Fibroblast of upper back skin (primary cell): ENCODE results near the gene HSD11B2.

ENCODE experiments used
- DNase-seq: peaks from one replicate; pipeline ENCODE4 v3.0.0-alpha.2; 2013

The HSD11B2 gene

DNA sequence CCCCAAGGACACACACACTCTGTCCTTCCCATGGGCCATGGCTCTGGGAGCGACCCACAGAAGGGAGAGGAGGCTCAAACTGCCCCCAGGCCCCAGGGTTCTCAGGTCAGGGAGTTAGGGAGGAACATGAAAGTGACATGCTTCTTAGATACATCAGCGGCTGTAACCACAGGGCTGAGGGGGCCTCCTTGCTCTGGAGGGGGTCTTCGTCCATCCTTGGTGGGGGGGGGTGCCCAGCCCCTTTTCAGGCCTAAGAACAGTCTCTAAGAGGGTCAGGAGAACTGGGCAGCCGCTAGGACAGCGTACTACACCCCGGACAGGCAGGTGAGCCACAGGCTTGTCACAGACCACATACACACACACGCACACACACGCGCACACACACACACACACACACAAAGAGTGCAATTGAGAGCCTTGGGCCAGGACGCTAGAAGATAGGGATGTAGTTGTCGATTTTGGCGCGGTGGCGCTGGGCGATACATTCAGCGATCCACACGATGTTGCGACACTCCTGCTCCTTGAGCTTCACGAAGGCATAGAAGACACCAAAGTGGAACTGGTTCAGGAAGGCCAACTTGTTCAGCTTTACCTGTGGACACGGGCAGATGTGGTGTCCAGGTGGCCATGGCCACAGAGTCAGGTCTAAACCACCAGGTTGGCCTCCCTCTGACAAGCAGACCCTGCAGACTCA is 7.3 kb downstream of the HSD11B2 start:
- DNase-seq = no peak

DNA sequence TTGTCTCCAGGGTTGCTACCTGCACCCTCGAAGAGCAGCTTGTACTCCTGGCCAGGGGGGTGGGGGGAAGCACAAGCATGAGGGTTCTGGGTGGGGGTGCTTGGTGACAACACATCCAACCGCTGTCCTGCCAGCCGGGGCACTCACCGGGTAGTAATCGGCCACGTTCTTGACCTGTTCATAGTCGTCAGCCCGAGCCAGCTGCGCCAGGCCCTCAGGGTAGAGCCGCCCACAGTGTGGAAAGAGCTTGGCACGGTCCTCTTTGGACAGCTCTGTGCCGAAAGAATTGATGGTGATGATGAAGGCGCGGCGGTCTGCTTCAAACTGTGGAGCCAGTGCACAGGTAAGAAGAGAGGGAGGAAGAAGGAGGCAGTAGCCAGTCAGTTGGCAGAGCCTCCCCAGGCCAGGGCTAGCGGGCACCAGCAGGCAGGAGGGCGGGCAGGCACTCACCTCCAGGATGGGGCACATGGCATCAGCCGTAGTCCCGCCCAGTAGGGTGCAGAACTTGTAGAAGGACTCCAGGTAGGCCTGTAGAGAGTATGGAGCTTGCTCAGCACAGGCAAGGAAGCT is 8.0 kb downstream of the HSD11B2 start:
- no peak for DNase-seq

DNA sequence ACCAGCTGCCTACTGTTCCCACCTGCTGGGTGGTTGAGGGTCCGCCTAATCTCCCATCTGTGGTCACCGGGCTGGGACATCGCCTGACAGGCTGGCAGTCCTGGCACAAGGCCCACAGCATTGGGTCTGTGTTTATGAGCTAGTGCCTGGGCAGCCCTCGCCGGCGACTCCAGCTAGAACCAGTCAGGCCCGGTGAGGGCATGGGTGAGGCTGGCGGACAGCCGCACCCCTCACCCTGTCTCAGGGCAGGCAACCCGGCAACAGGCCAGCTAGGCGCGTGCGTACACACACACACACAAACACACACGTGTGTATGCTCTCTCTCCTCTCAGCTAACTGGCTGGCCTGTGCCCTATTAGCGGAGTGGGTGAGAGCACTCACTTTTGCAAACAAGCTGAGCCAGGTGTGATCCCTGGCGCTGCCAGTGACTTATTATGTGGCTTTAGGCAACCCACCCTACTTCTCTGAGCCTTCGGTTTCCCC is 10.4 kb downstream of the HSD11B2 start:
- no peak for DNase-seq

DNA sequence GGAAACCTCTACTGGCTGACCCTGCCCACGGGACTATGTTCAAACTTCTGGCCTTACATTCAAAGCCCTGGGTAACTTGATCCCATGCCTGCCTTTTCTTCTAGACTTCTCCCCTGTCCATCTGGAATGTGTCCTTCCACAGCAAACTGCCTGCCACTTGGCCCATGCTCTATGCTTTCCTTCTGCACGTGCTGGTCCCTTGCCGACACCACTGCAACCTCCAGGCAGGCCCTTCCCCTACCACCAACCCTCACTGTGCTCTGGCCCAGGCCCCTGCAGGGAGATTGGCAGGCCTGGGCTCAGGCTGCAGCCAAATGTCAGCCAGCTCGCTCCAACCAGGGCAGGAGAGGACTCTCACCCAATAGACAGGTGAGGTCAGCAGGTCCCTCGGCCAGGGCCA is 11.0 kb downstream of the HSD11B2 start:
- no peak for DNase-seq

DNA sequence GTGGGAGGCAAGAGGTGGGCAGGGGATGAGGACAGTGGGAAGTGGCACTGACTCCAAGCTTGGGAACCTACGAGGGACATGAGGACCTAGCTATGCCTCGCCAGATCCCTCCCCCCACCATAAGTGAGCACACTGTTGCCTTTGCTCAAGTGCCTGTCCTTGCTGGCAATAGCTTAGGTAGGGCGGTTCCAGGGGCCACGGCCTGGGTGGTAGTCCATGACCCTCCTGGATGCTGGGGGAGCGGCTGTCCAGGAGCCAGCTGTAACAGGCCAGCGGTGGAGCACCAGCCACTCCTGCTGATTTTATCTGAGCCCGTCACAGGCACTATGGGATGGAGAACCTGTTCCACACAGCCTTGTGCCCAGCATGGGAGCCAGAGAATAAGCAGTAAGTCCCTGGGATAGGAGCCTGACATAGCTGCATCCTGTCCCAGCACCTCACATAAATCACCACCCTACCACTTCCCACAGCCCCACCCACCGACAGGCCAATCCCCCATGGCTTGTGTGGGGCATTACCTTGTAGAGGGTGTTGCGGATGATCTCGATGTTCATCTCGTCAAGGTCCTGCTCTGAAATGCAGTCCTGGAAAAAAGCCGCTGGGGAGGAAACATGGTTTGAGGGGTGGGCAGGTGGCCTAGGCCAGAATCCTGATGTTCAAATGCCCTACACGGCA is 11.8 kb downstream of the HSD11B2 start:
- no peak for DNase-seq

DNA sequence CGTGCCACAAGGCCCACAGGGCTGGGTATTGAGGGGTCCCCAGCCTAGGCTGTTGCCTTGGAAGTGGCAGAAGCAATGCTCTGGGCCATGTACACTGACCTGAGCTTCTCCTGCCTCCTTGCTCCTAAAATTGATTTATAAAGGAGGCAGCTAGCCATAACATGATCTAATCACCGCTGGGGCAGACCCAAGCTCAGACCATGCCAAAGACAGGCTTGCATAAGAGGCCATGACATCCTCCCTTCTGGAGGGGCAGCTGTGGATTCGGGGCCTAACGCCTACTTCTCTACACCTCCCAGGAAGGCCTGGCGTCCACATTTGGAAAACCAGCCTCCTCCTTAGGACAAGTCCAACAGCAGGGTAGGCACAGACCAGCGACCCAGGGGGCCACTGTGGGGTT is 12.3 kb downstream of the HSD11B2 start:
- peak; percentile 10 for DNase-seq

DNA sequence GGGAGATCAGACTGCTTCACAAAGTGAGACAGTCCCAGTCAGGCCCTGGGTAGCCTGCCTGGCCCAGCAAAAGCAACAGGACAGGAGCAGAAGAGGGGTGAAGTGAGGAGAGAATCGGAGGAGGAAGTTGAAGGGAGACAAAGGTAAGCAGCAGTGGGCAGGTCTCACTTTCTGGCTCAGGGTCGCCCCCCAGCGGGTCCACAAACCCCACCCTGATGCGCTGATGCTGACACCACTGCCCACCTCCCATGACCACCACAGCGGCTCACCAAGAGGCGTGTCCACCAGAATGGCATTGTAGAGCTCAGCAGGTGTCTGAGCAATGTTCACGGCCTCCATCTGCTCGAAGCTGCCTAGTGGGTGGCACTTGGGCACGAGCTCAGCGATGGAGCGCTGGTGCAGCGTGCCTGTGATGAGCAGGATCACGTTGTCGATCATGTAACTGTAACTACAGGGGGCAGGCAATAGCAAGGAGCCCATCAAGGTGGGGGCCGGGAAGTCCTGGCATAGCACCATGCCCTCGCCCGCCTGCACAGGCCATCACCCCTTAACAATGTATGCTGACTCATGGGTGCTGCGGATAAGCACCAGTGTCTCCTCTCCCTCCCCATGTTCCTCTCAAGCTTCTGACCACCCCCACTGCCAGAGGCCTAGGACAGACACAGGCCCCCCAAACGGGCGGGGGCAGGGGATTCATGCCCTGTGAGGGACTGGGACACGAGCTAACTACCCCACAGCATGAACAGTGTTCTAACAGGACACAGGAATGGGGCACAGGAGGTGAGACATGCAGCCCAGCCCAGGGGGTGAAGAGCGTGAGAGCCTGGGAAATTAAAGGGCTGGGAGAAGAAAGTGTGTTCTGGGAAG is 13.6 kb downstream of the HSD11B2 start:
- DNase-seq = no peak

DNA sequence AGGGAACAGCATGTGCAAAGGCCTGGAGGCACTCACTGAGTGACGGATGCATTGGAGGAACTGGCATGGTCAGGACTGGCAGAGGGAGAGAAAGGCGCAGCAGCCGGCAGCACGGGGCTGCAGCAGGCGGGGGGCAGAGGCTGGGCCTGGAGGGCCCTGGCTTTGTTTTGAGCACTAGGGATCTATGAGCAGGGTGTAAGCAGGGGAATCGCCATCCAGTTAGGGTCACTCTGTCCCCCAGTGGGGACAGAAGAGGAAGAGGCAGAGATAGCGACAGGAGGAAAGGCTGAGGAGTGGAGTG is 14.2 kb downstream of the HSD11B2 start:
- no peak for DNase-seq

DNA sequence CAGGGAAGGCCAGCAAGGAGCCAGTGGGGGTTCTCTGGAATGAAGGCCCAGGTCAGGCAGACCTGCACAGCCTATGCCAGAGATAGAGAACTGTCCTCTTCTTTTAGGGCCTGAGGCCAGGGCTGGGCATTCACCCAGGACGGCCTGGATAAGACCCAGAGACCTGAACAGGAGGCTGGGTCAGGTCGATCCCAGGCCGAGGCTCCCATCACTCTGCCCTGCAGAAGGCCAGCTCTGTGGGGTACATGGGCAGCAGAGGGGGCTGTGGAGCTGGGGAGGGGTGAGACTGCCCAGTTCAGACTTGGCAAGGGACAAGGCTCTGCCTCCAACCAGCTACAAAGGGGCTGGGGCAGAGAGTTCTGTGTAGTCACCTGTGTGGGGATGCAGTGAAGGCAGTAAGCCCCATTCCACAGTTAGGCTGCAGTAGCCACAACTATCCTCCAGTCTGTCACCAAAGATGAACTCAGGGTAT is 14.6 kb downstream of the HSD11B2 start:
- no peak for DNase-seq

DNA sequence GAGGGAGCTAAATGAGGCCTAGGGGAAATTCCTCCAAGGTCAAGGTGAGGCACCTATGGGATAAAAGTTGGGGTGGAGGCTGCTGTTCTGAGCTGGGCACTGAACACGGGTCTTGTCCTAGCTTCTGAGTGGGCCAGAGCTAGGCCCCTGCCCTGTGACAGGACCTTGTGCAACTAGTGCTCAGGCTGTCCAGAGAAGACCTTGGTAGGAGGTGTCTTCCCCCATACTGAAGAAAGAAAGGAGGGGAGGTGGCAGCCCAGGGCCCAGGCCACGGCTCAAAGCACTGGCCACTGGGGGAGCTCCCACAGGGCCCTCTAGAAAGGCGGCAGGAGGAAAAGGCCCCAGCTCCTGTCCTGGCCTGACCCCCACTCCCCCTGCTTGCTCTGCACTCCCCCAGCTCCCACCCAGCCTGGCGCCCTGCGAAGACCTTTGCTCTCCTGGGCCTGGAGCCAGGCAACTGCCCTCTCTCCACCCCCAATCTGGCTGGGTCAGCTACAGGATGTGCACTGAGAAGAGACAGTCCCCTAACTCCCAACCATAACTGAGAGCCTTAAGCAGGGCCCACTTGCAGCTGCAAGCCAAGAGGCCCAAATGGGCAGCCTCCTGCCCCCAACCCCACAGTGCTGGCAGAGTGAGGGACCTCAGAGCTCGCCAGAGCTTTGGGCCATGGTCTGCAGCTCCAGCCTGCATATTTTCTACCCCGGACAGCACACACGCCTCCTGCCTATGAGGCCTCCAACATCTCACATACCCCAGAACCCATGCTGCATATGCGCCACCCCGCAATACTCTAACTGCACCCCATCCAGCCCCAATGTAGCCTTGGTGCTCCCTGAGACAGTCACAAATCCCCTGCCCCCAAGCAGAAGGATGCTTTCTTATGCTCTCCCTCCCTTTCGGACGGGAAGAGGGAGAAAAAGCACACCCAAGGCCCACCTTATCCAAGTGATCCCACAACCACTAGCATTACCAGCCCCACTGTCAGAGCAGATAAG is 15.3 kb downstream of the HSD11B2 start:
- no peak for DNase-seq

DNA sequence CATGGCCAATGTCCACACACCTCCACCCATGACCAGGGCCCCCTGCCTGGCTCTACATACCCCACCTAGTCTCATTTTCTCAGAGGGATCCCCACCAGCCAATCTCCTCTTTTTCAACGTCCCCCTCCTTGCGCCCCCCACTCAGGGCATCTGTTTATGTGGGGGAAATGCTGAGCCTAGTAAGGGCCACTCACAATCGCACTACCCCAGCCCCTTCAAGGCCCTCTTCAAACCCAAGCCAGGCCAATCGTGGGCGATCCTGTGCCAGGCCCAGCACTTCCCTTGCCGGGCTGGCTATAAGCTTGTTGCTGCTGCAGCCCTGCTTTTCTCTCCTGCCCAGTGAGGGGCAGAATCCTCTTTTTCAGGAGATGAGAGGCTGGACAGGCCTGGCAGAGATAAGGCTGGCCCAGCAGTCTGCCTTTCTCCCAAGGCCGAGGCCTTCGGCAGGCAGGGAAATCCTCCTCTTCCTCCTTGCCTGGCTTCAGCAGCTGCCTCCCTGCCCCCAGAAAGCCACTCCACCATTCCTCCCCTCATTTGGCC is 16.1 kb downstream of the HSD11B2 start:
- no peak for DNase-seq

DNA sequence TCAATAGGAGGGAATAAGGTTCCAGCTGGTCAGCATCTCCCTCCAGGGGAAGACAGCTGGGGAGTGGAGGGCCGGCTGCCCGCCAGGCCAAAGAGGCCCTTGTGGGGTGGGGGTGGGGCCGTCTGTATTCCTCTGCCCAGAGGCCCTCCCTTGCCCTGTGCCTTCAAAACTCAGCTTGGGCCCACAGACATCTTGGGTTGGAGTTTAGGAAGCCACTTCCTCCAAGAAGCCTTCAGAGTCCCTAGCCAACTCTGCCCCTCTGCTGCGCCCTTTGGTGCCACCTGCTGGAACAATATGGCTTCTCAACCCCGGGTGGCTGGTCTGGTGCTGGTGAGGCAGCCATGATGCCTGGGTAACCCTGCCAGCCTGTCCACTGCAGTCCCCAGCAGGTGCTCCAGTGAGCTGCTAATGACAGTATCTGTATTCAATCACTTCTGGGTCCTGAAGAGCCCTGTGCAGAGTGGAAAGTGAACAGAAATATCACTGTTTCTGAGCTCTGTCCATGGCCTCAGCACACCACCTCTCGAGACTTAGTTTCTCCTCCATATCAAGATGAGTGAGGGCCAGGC is 16.7 kb downstream of the HSD11B2 start:
- peak; percentile 28 for DNase-seq

DNA sequence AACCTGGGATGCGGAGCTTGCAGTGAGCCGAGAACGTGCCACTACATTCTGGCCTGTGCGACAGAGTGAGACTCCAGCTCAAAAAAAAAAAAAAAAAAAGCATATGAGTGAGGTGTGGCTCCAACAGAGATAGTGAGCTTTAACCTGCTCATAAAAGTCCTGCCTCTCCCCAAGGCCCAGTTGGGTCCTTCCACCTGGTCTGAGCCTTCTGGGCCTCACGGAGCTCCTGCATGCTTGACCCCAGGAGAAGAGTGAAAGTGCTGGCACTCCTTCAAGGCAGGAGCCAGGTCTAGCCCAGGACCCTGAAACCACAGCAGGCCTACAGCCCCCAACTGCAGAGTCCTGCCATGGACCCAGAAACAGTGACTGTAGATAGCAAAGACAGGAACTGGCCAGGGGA is 17.7 kb downstream of the HSD11B2 start:
- DNase-seq = no peak

DNA sequence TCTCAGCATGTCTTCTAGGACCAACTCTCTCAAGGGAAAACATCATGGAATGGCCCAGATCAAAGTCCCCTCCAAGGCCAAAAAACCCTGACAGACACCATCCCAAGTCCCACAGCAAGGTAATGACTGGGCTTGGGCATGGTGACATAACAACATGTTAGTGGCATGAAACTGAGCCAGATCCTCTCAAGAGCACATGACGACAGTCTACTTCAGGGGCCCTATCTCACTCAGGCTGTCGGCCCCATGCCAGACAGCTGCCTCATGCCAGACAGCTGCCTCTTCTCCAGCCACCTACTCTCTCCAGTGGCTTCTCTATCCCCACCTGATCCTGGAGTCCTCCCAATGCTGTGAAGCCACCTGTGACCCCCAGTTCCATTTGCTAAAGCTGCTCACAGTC is 18.4 kb downstream of the HSD11B2 start:
- DNase-seq = no peak

DNA sequence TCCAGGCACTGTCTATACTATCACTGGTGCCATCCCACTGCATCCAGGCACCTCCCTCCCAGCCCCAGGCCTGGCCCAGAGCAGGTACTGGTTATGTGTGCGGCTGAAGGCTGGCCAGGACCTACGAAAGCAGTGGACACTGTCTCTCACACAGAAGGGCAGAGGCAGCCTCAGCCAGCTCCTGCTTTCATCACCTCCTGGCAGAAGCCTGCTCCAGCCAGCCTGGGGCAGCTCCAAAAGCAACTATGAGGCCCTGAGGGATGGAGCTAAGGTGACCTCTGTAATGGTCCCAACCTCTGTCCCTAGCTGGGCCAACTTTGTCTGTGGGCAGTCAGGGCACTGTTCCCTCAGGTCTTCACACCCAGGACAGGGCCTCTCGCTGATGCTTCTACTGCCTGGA is 18.8 kb downstream of the HSD11B2 start:
- DNase-seq = no peak

DNA sequence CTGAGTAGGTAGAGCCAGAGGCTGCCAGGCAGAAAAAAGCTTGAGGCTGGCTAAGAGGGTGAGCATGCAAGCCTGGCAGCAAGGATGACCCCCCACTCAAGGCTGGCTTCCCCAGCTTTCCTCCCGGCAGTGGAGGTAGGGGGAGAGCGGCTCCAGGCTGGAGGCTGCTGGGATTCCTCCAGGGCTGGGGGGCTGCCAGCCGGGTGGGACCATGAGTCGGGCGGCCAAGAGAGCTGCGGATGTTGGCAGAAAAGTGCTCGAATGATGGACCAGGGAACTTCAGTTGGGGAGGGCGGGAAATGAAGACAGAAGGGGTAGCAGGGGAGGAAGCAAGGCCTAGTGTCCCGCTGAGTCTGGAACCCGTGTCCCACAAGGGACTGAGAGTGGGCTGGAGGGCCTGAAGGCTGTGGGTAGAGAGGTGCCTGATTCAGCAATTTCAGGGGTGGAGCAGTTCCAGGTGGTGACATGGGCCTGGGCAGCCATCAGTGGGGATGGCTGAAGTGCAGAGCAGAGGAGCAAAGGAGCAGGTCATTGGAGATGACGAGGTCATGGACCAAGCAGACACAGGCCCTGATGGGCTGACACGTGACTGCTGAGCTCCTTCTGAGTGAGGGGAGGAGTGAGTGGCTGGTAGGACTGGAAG is 20.3 kb downstream of the HSD11B2 start:
- DNase-seq = no peak

DNA sequence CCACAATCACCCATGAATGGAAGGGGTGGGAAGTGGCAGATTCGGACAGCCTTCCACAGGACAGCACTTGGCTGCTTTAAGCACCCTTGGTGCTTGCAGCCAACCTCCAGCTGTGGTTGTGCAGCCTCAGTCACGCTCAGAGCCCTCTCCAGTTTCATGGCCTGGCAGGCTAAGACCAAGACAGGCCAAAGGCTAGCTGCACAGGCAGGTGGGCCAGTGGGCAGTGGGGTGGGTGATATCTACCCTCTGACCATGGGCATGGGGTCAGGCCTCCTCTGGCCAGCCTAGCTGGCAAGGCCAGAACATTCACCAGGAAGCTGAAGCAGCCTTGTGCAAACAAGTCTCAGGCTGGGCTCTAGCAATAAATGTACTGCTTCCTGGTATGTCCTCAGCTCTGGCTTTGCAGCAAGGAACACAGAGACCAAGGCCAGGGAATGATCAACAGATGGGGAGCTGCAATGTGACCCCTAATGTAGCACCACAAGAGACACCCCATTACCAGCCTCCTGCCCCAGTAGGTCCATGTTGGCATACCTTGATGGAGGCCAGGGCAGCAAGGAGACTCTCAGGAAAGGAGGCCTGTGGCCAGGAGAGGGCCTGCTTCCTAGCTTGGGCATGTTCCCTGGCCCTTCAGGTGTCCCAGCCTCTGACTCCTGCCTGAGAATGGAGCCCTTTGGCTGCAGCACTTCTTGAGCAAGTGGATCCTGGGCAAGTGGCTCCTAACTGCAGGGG is 20.9 kb downstream of the HSD11B2 start:
- no peak for DNase-seq

DNA sequence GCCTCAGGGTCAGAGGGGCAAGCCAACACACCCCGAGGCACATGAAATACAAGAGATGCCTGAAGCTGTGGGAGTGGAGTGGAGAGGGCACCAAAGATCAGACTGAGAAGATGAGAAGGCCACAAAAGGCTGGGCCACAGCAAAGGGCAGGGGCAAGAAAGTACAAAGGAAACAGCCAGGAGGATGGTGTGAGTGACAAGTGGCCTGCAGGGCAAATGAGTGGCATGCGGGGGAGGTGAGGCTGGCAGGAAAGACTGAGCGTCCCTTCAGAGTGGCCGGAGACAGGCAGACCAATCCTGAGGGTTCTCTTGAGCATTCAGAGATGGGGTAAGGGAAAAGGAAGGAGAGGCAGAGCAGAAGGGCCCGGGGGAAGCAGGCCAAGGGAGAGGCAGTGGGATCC is 23.2 kb downstream of the HSD11B2 start:
- no peak for DNase-seq

DNA sequence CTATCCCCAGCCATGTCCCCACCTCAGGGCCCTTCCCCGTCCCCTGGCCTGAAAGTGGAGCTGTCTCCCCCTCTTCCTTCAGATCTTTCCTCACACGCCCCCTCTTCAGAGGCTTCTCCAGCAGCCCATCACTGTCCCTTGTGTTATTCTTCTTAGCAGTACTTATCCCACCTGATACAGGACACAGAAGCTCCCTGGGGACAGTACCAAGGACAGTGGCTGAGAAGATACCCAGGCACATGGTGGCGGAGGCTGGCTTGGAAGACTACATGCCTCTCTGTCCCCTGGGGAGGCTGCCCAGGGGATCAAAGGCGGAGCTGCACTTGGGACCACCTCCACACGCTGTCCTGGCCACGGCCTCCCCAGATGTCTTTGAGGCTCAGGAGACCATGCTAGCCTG is 23.9 kb downstream of the HSD11B2 start:
- no peak for DNase-seq

DNA sequence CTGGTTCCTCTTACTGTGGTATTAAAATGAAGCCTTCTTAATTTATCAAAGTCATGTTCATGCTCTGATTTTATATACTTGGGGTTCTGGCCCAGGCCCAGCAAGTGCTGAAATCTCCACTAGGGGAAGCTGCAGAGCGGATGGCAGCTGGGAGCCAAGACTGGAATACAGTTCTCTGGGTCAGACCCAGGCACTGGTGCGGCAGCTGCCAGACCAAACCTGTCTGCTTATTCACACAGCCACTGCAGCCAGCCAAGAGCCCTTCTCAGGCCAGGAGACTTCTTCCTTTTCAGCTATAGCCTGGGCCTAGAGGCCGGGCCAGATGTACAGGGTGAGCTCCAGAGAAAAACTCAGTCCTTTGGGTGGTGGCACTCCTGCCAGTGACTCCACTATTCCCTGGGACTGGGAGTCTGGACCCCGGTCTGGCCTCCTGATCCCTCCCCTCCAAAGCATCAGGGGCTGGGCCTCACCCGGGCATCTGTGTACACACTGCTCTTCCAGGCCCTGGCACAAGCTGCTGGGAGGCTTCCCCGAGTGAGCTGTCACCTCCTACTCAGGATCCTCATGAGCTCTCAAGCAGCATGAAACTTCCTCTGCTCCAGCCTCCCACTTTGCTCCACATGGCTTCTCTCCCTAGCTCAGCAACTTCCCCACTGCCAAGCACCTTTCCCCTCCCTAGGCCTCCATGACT is 25.6 kb downstream of the HSD11B2 start:
- peak; percentile 26 for DNase-seq
